LNCAP (cell line): ENCODE data around the gene USP51.

ENCODE experiments used
- TF ChIP-seq, protein P1 (sequence below): fragments of 450-650 bp; IDR thresholded peaks from 2 replicates; pipeline ENCODE4 v1.5.1; 2017; ENCODE audit warnings: mild to moderate bottlenecking

The USP51 gene

DNA sequence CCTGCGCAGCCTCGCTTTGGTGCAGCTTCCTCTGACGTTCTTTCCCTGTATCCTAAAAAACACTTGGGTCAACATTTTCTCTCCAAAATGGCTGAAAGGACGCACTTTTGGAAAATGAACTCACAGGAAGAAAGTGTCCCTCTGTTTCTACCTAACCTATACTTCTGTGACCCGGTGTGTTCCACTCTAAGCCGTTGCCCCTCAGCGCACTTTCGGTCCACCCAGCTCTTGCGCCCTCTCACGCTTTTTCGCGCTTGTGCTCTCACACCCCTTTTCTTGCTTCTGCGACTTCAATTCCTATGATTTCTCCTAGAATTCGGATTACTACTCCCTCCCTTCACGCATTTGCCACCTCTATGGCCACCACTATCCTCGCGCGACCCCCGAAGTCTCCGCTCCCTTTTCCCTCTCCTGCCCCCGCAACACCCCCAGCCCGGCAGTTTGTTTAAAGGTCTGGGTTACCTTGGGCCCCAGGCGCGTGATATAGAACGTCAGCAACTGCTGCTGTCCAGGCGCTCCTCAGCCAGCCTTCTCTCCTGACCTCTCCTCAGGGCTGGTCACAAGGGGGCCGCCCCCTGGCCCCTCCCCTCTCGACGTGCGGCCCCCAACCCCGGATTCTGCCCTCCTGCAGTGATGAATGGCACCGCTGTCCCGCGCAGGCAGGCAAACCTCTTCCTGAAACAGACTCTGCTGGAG lies at the start of gene USP51:
Gene USP51, minus strand, starts transcription at position 535 of the 696 bp plus-strand sequence. CDS start 909 bp downstream, outside the sequence.
- TF ChIP-seq, protein P1, sequence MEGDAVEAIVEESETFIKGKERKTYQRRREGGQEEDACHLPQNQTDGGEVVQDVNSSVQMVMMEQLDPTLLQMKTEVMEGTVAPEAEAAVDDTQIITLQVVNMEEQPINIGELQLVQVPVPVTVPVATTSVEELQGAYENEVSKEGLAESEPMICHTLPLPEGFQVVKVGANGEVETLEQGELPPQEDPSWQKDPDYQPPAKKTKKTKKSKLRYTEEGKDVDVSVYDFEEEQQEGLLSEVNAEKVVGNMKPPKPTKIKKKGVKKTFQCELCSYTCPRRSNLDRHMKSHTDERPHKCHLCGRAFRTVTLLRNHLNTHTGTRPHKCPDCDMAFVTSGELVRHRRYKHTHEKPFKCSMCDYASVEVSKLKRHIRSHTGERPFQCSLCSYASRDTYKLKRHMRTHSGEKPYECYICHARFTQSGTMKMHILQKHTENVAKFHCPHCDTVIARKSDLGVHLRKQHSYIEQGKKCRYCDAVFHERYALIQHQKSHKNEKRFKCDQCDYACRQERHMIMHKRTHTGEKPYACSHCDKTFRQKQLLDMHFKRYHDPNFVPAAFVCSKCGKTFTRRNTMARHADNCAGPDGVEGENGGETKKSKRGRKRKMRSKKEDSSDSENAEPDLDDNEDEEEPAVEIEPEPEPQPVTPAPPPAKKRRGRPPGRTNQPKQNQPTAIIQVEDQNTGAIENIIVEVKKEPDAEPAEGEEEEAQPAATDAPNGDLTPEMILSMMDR: no peak; the same call in 1 of the 2 replicates

GRCh38 chrX:55524487-55524886 lies 34.8 kb upstream of the USP51 start:
- TF ChIP-seq, protein P1: no peak

DNA sequence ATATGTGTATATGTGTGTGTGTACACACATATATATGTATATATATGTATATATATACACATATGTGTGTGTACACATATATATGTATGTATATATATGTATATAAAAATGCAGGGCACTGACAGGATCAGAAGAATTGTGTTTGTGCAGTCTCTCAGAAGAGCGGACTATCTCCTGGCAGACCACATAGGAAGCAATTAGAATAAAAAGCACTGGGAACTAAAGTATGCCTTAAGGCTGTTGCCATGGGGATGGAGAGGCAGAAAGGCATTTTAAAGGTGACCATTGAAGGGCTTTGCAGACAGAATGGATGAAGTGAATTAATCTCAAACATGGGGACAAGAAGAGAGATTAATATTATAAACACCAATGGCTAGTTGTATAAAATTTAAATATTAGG lies 33.7 kb upstream of the USP51 start:
- TF ChIP-seq, protein P1: no peak

GRCh38 chrX:55522596-55523276 lies 33.1 kb upstream of the USP51 start:
- TF ChIP-seq, protein P1: no peak

DNA sequence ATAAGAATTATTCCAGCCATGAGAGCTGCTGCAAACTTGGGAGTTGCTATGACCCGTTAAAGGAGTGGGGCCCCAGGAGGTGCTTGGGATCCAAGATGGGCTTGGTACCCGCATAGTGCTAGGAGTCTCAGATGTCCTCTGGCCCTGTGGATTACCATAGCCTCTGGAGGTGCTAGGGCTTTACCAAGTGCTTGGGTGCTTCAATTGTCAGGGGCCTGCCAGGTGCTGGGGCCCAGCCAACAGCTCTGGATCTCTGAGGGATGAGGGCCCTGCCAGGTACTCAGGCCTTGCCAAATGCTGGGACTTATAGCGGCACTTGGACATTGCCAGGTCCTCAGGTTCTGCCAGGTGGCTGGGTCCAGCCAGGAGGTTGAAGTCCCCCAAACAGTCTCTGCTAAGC lies 32.0 kb upstream of the USP51 start:
- TF ChIP-seq, protein P1: no peak

- TF ChIP-seq, protein P1: no peak
Observed at GRCh38 chrX:55490974-55491373, 1.3 kb upstream of the USP51 start.

DNA sequence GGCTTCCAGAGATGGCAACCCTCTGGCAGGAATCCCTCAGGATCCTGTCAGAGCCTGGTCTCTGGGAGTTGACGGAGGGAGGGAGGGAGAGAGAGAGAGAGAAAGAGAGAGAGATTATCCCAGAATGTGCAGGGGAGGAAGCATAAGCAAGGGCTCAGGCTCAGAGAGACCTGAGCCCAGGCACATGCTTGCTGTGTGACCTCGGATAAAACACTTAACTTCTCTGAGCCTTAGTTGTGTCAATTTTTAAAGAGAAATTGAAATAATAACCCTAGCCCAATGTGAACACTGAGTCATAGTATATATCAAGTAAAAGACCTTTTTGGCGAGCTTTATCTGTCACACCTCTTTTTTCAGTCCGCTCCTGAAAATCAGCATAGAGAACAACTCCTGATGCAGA lies 473 bp upstream of the USP51 start:
- TF ChIP-seq, protein P1: no peak
